MCF 10A (cell line): ENCODE measurements around the gene NYNRIN. TPM values are rescaled to one million over a fixed set of nuclear protein-coding genes. Genes with fewer than 3 reads are reported as not detected.
A peak's percentile ranks its signal among the peaks of the same experiment; 100 is the strongest.

Experiments used
- BruUV-seq: library from RNA; stranded (reverse); fragments of 400-500 nt; replicated peaks from 2 replicates; lab custom pipeline; 2021; lab: Mats Ljungman, UMichigan
- CTCF ChIA-PET: fragments of 300-600 bp; sonication (Branson Sonifier 250); formaldehyde crosslinking; extraction: SDS; loops from one replicate; lab custom pipeline; 2021; ENCODE audit warnings: antibody characterized with exemption, inconsistent platforms; lab: Yijun Ruan, JAX
- POLR2A ChIA-PET: fragments of 300-600, 350-650 bp; sonication (Branson Sonifier 250); formaldehyde crosslinking; extraction: SDS; loops from one replicate; lab custom pipeline; 2020; ENCODE audit warnings: antibody characterized with exemption, inconsistent platforms; lab: Yijun Ruan, JAX
- DNase-seq: peaks from one replicate; pipeline ENCODE4 v3.0.0-alpha.2; 2018; ENCODE audit not compliant: unreplicated experiment
- H3K27ac Mint-ChIP-seq: one replicate; pipeline ENCODE4 v1.8.0; 2022; ENCODE audit warnings: mild to moderate bottlenecking, low read depth, mixed read lengths; ENCODE audit not compliant: unreplicated experiment
- H3K27me3 Mint-ChIP-seq: one replicate; pipeline ENCODE4 v1.8.0; 2022; ENCODE audit warnings: mixed read lengths; ENCODE audit not compliant: insufficient read depth, unreplicated experiment
- H3K36me3 Mint-ChIP-seq: one replicate; pipeline ENCODE4 v1.8.0; 2022; ENCODE audit warnings: mild to moderate bottlenecking, moderate library complexity, mixed read lengths; ENCODE audit not compliant: insufficient read depth, unreplicated experiment
- H3K4me1 Mint-ChIP-seq: one replicate; pipeline ENCODE4 v1.8.0; 2022; ENCODE audit warnings: mixed read lengths; ENCODE audit not compliant: insufficient read depth, unreplicated experiment
- H3K4me3 Mint-ChIP-seq: one replicate; pipeline ENCODE4 v1.8.0; 2022; ENCODE audit warnings: mild to moderate bottlenecking, moderate library complexity, mixed read lengths; ENCODE audit not compliant: unreplicated experiment
- H3K9me3 Mint-ChIP-seq: one replicate; pipeline ENCODE4 v1.8.0; 2022; ENCODE audit warnings: mixed read lengths; ENCODE audit not compliant: unreplicated experiment
- CTCF ChIP-seq: fragments of 200-600 bp; IDR thresholded peaks from one replicate; pipeline ENCODE4 v1.8.0; 2022; ENCODE audit warnings: antibody characterized with exemption, mild to moderate bottlenecking; ENCODE audit not compliant: unreplicated experiment
- intact Hi-C: fragments of 100-400 bp; cut with micrococcal nuclease; formaldehyde crosslinking; loops from 2 replicates; pipeline ENCODE4 v1.14.1; 2022
- total RNA-seq: library from RNA; stranded (reverse); gene quantifications from 2 replicates; pipeline ENCODE4 v1.2.3, GENCODE V29; 2022

Gene NYNRIN
- total RNA-seq, 1 experiment from 2014 or later, result not detected

DNA sequence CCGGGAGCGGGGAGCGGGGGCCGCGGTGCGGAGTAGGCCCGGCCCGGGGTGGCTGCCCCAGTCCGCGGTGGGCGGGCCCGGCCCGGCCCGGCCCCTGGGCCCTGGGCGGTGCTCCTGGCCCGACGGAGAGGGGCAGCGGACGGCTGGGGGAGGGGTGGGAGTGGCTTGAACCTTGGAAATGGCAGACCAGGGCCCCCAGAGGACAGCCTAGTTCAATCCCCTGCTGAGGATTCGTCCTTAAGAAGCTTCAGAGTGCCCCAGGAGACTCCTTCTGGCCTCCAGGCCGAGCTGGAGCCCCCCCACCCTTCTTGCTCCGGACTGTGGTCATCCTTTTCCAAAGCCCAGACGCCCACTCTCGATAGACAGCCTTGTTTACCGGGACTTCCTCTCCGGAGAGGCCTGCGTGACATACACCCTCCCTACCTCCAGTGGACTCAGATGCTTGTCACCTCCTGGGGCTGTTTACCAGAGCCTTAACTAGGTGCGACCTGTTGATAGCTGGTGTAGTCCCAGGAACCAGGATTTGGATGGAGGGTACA lies 31.4 kb downstream of the NYNRIN start:
- BruUV-seq, result no TSS peak
- peaks cover 36% of the 10 kb centered on the region for H3K36me3 Mint-ChIP-seq
- intact Hi-C loops, result no loop called here
- peak; percentile 59 for DNase-seq
- peaks cover 40% of the 10 kb centered on the region for H3K4me1 Mint-ChIP-seq
- H3K27ac Mint-ChIP-seq, result peak overlapping the region; percentile 91
- no peaks in the 10 kb centered on the region for H3K9me3 Mint-ChIP-seq
- TF ChIP-seq CTCF, result no peak
- peak overlapping the region; percentile 80 for H3K4me3 Mint-ChIP-seq
- CTCF ChIA-PET, result interaction anchor here (0.5 to 12.0 kb wide), 29 partner anchors 9 to 1893 kb away, joined by 3 to 626 read pairs (median 14); partner anchors contain the start of genes ADCY4, CHMP4A, CIDEB and LTB4R
- POLR2A ChIA-PET, result interaction anchor here (0.7 to 4.1 kb wide), 19 partner anchors 11 to 416 kb away, joined by 3 to 52 read pairs (median 5); partner anchors contain the start of genes CHMP4A, CIDEB, DHRS1 and LTB4R
- H3K27me3 Mint-ChIP-seq, result no peaks in the 10 kb centered on the region

DNA sequence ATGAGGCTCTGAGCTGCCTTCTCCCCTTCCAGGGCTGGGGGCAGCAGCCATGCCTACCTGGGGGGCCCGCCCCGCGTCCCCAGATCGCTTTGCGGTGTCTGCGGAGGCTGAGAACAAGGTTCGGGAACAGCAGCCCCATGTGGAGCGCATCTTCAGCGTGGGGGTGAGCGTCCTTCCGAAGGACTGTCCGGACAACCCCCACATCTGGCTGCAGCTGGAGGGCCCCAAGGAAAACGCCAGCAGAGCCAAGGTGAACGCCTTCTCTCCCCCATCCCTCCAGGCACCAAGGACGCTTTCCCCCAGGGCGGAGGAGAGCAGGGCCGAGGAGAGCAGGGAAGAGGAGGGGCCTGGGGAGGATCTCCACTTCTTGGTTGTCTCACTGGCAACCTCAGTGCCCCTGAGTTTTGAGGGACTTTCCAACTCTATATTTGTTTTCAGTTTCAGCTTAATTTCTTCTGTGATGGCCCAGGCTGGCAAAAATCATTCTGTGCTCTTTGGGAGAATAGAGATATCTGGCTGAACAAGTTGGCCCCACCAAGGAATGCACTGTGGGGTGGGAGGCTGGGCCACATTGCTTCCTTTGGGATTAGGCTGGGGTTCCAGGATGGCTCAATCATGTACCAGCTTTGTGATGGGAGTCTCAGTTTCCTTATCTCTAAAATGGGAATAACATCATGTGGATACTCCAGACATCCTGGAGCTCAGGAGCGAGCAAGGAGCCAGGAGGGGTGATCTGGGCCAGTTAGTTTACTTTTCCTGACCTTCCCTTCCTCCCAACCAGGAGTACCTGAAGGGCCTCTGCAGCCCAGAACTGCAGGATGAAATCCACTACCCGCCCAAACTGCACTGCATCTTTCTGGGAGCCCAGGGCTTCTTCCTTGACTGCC lies 32.1 kb downstream of the NYNRIN start:
- TF ChIP-seq CTCF, result no peak
- H3K36me3 Mint-ChIP-seq, result peaks cover 43% of the 10 kb centered on the region
- POLR2A ChIA-PET, result interaction anchor here (0.7 to 4.1 kb wide), 25 partner anchors 11 to 417 kb away, joined by 3 to 52 read pairs (median 5); partner anchors contain the start of genes CHMP4A, CIDEB, IPO4 and LTB4R
- H3K4me3 Mint-ChIP-seq, result peak overlapping the region; percentile 80
- H3K9me3 Mint-ChIP-seq, result no peaks in the 10 kb centered on the region
- peak; percentile 29 for DNase-seq
- H3K4me1 Mint-ChIP-seq, result peaks cover 32% of the 10 kb centered on the region
- H3K27ac Mint-ChIP-seq, result peak overlapping the region; percentile 91
- intact Hi-C loops, result loop anchor here (1.0 kb wide), 2 partner anchors 66 to 98 kb away; no protein-coding TSS in a partner anchor
- H3K27me3 Mint-ChIP-seq, result no peaks in the 10 kb centered on the region
- CTCF ChIA-PET, result interaction anchor here (0.5 to 12.0 kb wide), 55 partner anchors 10 to 1893 kb away, joined by 3 to 626 read pairs (median 6); partner anchors contain the start of genes ADCY4, CHMP4A, CIDEB and DHRS1
- BruUV-seq, result TSS peak; percentile 36

GRCh38 chr14:24431569-24432258 lies 32.9 kb downstream of the NYNRIN start:
- Mint-ChIP-seq H3K27me3 (no peaks in the 10 kb centered on the region), H3K9me3 (no peaks in the 10 kb centered on the region), H3K36me3 (peaks cover 45% of the 10 kb centered on the region), H3K4me3 (peak overlapping the region; percentile 80), H3K27ac (peak overlapping the region; percentile 91), H3K4me1 (peaks cover 25% of the 10 kb centered on the region)
- BruUV-seq, result no TSS peak
- peak; percentile 93 for DNase-seq
- ChIA-PET POLR2A (interaction anchor here (0.6 to 4.1 kb wide), 20 partner anchors 10 to 417 kb away, joined by 3 to 52 read pairs (median 3); partner anchors contain the start of genes CIDEB, IPO4, LTB4R and LTB4R2), CTCF (interaction anchor here (0.6 to 12.0 kb wide), 46 partner anchors 9 to 872 kb away, joined by 3 to 626 read pairs (median 8); partner anchors contain the start of genes ADCY4, CIDEB, DHRS1 and LTB4R)
- intact Hi-C loops, result loop anchor here (1.0 kb wide), 2 partner anchors 66 to 98 kb away; no protein-coding TSS in a partner anchor
- TF ChIP-seq CTCF, result peak; percentile 83
